Natural killer cell (primary cell): ENCODE measurements around the gene RFX2. TPM values are rescaled to one million over a fixed set of nuclear protein-coding genes. Genes with fewer than 3 reads are reported as not detected.

Experiments
- ATAC-seq, 3 donors: fragments of 150-1000 bp in 2 of 3; fragments of 200-7000 bp in 1 of 3; cut with Tn5 transposase; 1 replicate in 1 of 3; 2 replicates in 2 of 3; pipeline ENCODE4 v1.10.0; 2021; ENCODE audit warnings: mild to moderate bottlenecking in 2 of 3, moderate library complexity in 2 of 3
- DNase-seq, 2 donors: peaks; one replicate each; pipeline versions ENCODE4 v3.0.0 to v3.0.0-alpha.2; 2013 to 2021; ENCODE audit warnings: mixed read lengths in 1 of 2
- H3K27ac ChIP-seq: one replicate; pipeline ENCODE4 v1.5.1; 2013; ENCODE audit warnings: mild to moderate bottlenecking, low read length
- H3K27me3 ChIP-seq: one replicate; pipeline ENCODE4 v1.6.1; 2013; ENCODE audit warnings: low read length; ENCODE audit not compliant: control insufficient read depth, insufficient read depth
- H3K36me3 ChIP-seq: one replicate; pipeline ENCODE4 v1.6.1; 2013; ENCODE audit warnings: low read length; ENCODE audit not compliant: control insufficient read depth, insufficient read depth
- H3K4me1 ChIP-seq: one replicate; pipeline ENCODE4 v1.6.1; 2013; ENCODE audit warnings: low read length; ENCODE audit not compliant: control insufficient read depth, insufficient read depth
- H3K4me3 ChIP-seq: one replicate; pipeline ENCODE4 v1.5.1; 2013; ENCODE audit warnings: low read length
- H3K9me3 ChIP-seq: one replicate; pipeline ENCODE4 v1.6.1; 2013; ENCODE audit warnings: low read length; ENCODE audit not compliant: control insufficient read depth, insufficient read depth
- H3K27ac Mint-ChIP-seq, 2 donors: one replicate each; pipeline ENCODE4 v1.8.0; 2022; ENCODE audit warnings: mild to moderate bottlenecking in 2 of 2, mixed read lengths in 2 of 2, moderate library complexity in 1 of 2
- H3K27me3 Mint-ChIP-seq, 2 donors: one replicate each; pipeline ENCODE4 v1.8.0; 2022; ENCODE audit warnings: low read depth in 2 of 2, mixed read lengths in 2 of 2
- H3K36me3 Mint-ChIP-seq: one replicate; pipeline ENCODE4 v1.8.0; 2022; ENCODE audit warnings: mixed read lengths
- H3K4me1 Mint-ChIP-seq, 2 donors: one replicate each; pipeline ENCODE4 v1.8.0; 2022; ENCODE audit warnings: mixed read lengths in 2 of 2
- H3K4me3 Mint-ChIP-seq: one replicate; pipeline ENCODE4 v1.8.0; 2022; ENCODE audit warnings: mild to moderate bottlenecking, moderate library complexity, mixed read lengths
- H3K9me3 Mint-ChIP-seq, 2 donors: one replicate each; pipeline ENCODE4 v1.8.0; 2022; ENCODE audit warnings: mixed read lengths in 2 of 2
- CTCF ChIP-seq: fragments of 200-600 bp; IDR thresholded peaks from one replicate; pipeline ENCODE4 v1.8.0; 2022; ENCODE audit warnings: antibody characterized with exemption
- WGBS: methylation state at CpG from one replicate; pipeline ENCODE4 v1.1.7; 2013; ENCODE audit warnings: missing lambda C conversion rate; ENCODE audit not compliant: insufficient coverage; 5-methylcytosine and 5-hydroxymethylcytosine counted together
- intact Hi-C: fragments of 100-400 bp; cut with micrococcal nuclease; formaldehyde crosslinking; loops from one replicate; pipeline ENCODE4 v1.14.2; 2022
- total RNA-seq, 4 donors: library from RNA; stranded (reverse); fragments of 120-200 nt in 1 of 4; gene quantifications; one replicate each; pipeline versions ENCODE4 v1.2.3 to v1.2.4, GENCODE V29; 2013 to 2022

Gene RFX2
- total RNA-seq, 3 donors from 2014 or later (not counting 1 experiment from before 2014, with no cell fraction given) = 2.4 to 4.6 (median 4.1) TPM

GRCh38 chr19:6055013-6055795 is 55.1 kb downstream of the RFX2 start:
- no peak overlapping the region for H3K27ac ChIP-seq
- TF ChIP-seq CTCF = no peak
- intact Hi-C loops = no loop called here
- H3K4me3 ChIP-seq = no peak overlapping the region
- no peaks in the 10 kb centered on the region for H3K27me3 ChIP-seq
- DNase-seq = no peak
- H3K9me3 ChIP-seq = no peaks in the 10 kb centered on the region
- no peak overlapping the region for H3K27ac Mint-ChIP-seq
- ATAC-seq = no peak
- peaks cover 7 to 13% of the 10 kb centered on the region in 2 donors for H3K27me3 Mint-ChIP-seq
- 96% methylated on average over 3 of the region's 4 CpGs for WGBS
- no peaks in the 10 kb centered on the region for H3K36me3 ChIP-seq
- no peaks in the 10 kb centered on the region for H3K36me3 Mint-ChIP-seq
- peaks cover 12% of the 10 kb centered on the region for H3K4me1 ChIP-seq
- H3K4me1 Mint-ChIP-seq = peaks cover 0 to 5% of the 10 kb centered on the region in 2 donors
- no peaks in the 10 kb centered on the region for H3K9me3 Mint-ChIP-seq
- H3K4me3 Mint-ChIP-seq = no peak overlapping the region

GRCh38 chr19:6048793-6049405 is 61.4 kb downstream of the RFX2 start:
- Histone ChIP-seq H3K4me1 (no peaks in the 10 kb centered on the region), H3K4me3 (no peak overlapping the region), H3K9me3 (no peaks in the 10 kb centered on the region), H3K27me3 (no peaks in the 10 kb centered on the region), H3K36me3 (no peaks in the 10 kb centered on the region), H3K27ac (no peak overlapping the region)
- no peaks in the 10 kb centered on the region for H3K9me3 Mint-ChIP-seq
- TF ChIP-seq CTCF = peak; percentile 81
- peaks cover 5 to 7% of the 10 kb centered on the region in 2 donors for H3K4me1 Mint-ChIP-seq
- no peaks in the 10 kb centered on the region for H3K36me3 Mint-ChIP-seq
- H3K27ac Mint-ChIP-seq = no peak overlapping the region
- no peak overlapping the region for H3K4me3 Mint-ChIP-seq
- peak; percentile 95 to 100 (median 100) for ATAC-seq
- peak; percentile 65 to 91 for DNase-seq
- intact Hi-C loops = loop anchor here (1.0 to 5.0 kb wide), 2 partner anchors 76 to 253 kb away; no protein-coding TSS in a partner anchor
- H3K27me3 Mint-ChIP-seq = peaks cover 9 to 10% of the 10 kb centered on the region in 2 donors
- WGBS = 21% methylated on average over 14 of the region's 15 CpGs

- Mint-ChIP-seq H3K4me3 (no peak overlapping the region), H3K9me3 (no peaks in the 10 kb centered on the region), H3K4me1 (peaks cover 5 to 7% of the 10 kb centered on the region in 2 donors), H3K27me3 (peaks cover 9% of the 10 kb centered on the region in 2 donors), H3K36me3 (no peaks in the 10 kb centered on the region), H3K27ac (no peak overlapping the region)
- H3K9me3 ChIP-seq = no peaks in the 10 kb centered on the region
- no peak for TF ChIP-seq CTCF
- intact Hi-C loops = loop anchor here (5.0 kb wide), 1 partner anchor 254 kb away; no protein-coding TSS in a partner anchor
- no peaks in the 10 kb centered on the region for H3K36me3 ChIP-seq
- H3K4me3 ChIP-seq = no peak overlapping the region
- H3K4me1 ChIP-seq = no peaks in the 10 kb centered on the region
- ATAC-seq (no peak), DNase-seq (no peak)
- WGBS = 23% methylated on average over 4 of the region's 9 CpGs
- no peaks in the 10 kb centered on the region for H3K27me3 ChIP-seq
- H3K27ac ChIP-seq = no peak overlapping the region
These were observed 62.0 kb downstream of the RFX2 start for GRCh38 chr19:6048348-6048747.
